ENCODE results near the gene LRRC72.

GRCh38 chr7:16604054-16604453 lies 77.4 kb downstream of the LRRC72 start:
- TF ChIP-seq BACH2 (CRISPR knock-in tag; IDR thresholded peaks at IDR 0.05; ENCODE audit: borderline replicate concordance) (no peak), CSRNP3 (CRISPR knock-in tag; IDR thresholded peaks at IDR 0.05) (no peak), PATZ1 (CRISPR knock-in tag; IDR thresholded peaks at IDR 0.05; ENCODE audit: borderline replicate concordance) (no peak), ISL1 (CRISPR knock-in tag; IDR thresholded peaks at IDR 0.05) (no peak), ZC3H10 (CRISPR knock-in tag; IDR thresholded peaks at IDR 0.05) (no peak), RARB (CRISPR knock-in tag; IDR thresholded peaks at IDR 0.05) (no peak)
